SK-N-SH treated with all-trans-retinoic acid at 6 μM for 48 hours (cell line): Measurements from ENCODE around the gene PIK3R6.

ENCODE experiments used
- RARB ChIP-seq: fragments of 250-450 bp; sonication (Bioruptor Pico); IDR thresholded peaks from 2 replicates; pipeline ENCODE4 v1.8.0; 2021; ENCODE audit warnings: mild to moderate bottlenecking, moderate library complexity
- TF ChIP-seq, protein P1 (sequence below): fragments of 250-450 bp; sonication (Bioruptor Pico); IDR thresholded peaks from 2 replicates; pipeline ENCODE4 v1.8.0; 2020; ENCODE audit warnings: mild to moderate bottlenecking, moderate library complexity, borderline replicate concordance

- TF ChIP-seq, protein P1, sequence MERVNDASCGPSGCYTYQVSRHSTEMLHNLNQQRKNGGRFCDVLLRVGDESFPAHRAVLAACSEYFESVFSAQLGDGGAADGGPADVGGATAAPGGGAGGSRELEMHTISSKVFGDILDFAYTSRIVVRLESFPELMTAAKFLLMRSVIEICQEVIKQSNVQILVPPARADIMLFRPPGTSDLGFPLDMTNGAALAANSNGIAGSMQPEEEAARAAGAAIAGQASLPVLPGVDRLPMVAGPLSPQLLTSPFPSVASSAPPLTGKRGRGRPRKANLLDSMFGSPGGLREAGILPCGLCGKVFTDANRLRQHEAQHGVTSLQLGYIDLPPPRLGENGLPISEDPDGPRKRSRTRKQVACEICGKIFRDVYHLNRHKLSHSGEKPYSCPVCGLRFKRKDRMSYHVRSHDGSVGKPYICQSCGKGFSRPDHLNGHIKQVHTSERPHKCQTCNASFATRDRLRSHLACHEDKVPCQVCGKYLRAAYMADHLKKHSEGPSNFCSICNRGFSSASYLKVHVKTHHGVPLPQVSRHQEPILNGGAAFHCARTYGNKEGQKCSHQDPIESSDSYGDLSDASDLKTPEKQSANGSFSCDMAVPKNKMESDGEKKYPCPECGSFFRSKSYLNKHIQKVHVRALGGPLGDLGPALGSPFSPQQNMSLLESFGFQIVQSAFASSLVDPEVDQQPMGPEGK (CRISPR knock-in tag) = no peak
- no peak for TF ChIP-seq RARB (CRISPR knock-in tag)
These were observed 24.1 kb downstream of the PIK3R6 start for GRCh38 chr17:8843344-8843743.
